Neural progenitor cell (in vitro differentiated cells): Measurements from ENCODE around the gene FADS2.

Experiments
- CTCF ChIP-seq: fragments of 200-600 bp; sonication (generic); IDR thresholded peaks from 2 replicates; pipeline ENCODE4 v1.5.1; 2017; ENCODE audit warnings: antibody characterized with exemption, mild to moderate bottlenecking
- EZH2 ChIP-seq: fragments of 200-600 bp; sonication (generic); IDR thresholded peaks from 2 replicates; pipeline ENCODE4 v1.6.1; 2017; ENCODE audit warnings: antibody characterized with exemption, mild to moderate bottlenecking, moderate library complexity
- EZH2phosphoT487 ChIP-seq: fragments of 200-600 bp; sonication (generic); IDR thresholded peaks from 2 replicates; pipeline ENCODE4 v1.6.1; 2017; ENCODE audit warnings: antibody characterized with exemption

GRCh38 chr11:61795459-61795858, 32.6 kb upstream of the FADS2 start:
- TF ChIP-seq CTCF = no peak
- no peak for TF ChIP-seq EZH2phosphoT487
- no peak for TF ChIP-seq EZH2
